ENCODE data around the gene BYSL. TPM values are rescaled to one million over a fixed set of nuclear protein-coding genes. Genes with fewer than 3 reads are reported as not detected.

BYSL gene
- total and polyA plus RNA-seq, 5 donors = 6.5 to 12.4 (median 8.7) TPM

- DNase-seq (no peak), ATAC-seq (no peak)
- Histone ChIP-seq H3K27me3 (ENCODE audit: control insufficient read depth, insufficient read depth) (no peaks in the 10 kb centered on the region), H3K4me1 (ENCODE audit: control insufficient read depth, insufficient read depth, low read length) (no peaks in the 10 kb centered on the region), H3K9me3 (ENCODE audit: control insufficient read depth, low read length) (no peaks in the 10 kb centered on the region), H3K27ac (ENCODE audit: low read length) (no peak overlapping the region), H3K4me3 (ENCODE audit: low read length) (no peak overlapping the region)
- 49% methylated on average over 4 of the region's 4 CpGs for WGBS
- intact Hi-C loops (cut with DNase I) = no loop called here
These were observed 3.8 kb upstream of the BYSL start for GRCh38 chr6:41917528-41917927.

GRCh38 chr6:41921712-41921998 lies 356 bp downstream of the BYSL start:
- Histone ChIP-seq H3K4me1 (ENCODE audit: control insufficient read depth, insufficient read depth, low read length) (no peaks in the 10 kb centered on the region), H3K9me3 (ENCODE audit: control insufficient read depth, low read length) (no peaks in the 10 kb centered on the region), H3K4me3 (ENCODE audit: low read length) (peak overlapping the region; percentile 92), H3K27ac (ENCODE audit: low read length) (peak overlapping the region; percentile 5), H3K27me3 (ENCODE audit: control insufficient read depth, insufficient read depth) (no peaks in the 10 kb centered on the region)
- ATAC-seq = peak; percentile 22 to 41
- intact Hi-C loops (cut with DNase I) = loop anchor here in 2 of 4 donors (5.0 to 10.0 kb wide), 2 partner anchors 126 to 137 kb away; partner anchors contain the start of genes PRICKLE4 (in 1 of the 2) and TOMM6 (in 1 of the 2)
- under 1% methylated on average over 20 of the region's 20 CpGs for WGBS
- DNase-seq = no peak

GRCh38 chr6:41922154-41922553 lies 855 bp downstream of the BYSL start:
- DNase-seq = no peak
- intact Hi-C loops (cut with DNase I) = loop anchor here in 2 of 4 donors (5.0 to 10.0 kb wide), 2 partner anchors 125 to 137 kb away; partner anchors contain the start of genes PRICKLE4 (in 1 of the 2) and TOMM6 (in 1 of the 2)

GRCh38 chr6:41927253-41927652 lies 6.0 kb downstream of the BYSL start:
- H3K27ac ChIP-seq (ENCODE audit: low read length) = no peak overlapping the region
- intact Hi-C loops (cut with DNase I) = loop anchor here in 1 of 4 donors (10.0 kb wide), 1 partner anchor 142 kb away; the partner anchor contains the start of genes PRICKLE4 and TOMM6
- H3K9me3 ChIP-seq (ENCODE audit: control insufficient read depth, low read length) = no peaks in the 10 kb centered on the region
- no peaks in the 10 kb centered on the region for H3K4me1 ChIP-seq (ENCODE audit: control insufficient read depth, insufficient read depth, low read length)
- 94% methylated on average over 6 of the region's 6 CpGs for WGBS
- DNase-seq (no peak), ATAC-seq (no peak)
- H3K4me3 ChIP-seq (ENCODE audit: low read length) = no peak overlapping the region
- H3K27me3 ChIP-seq (ENCODE audit: control insufficient read depth, insufficient read depth) = no peaks in the 10 kb centered on the region

More at GRCh38 chr6:41922154-41922553, 855 bp downstream of the BYSL start:
- no peaks in the 10 kb centered on the region for H3K9me3 ChIP-seq (ENCODE audit: control insufficient read depth, low read length)
- H3K4me1 ChIP-seq (ENCODE audit: control insufficient read depth, insufficient read depth, low read length) = no peaks in the 10 kb centered on the region
- ATAC-seq = no peak
- peak overlapping the region; percentile 92 for H3K4me3 ChIP-seq (ENCODE audit: low read length)
- WGBS = 4% methylated on average over 7 of the region's 7 CpGs
- no peaks in the 10 kb centered on the region for H3K27me3 ChIP-seq (ENCODE audit: control insufficient read depth, insufficient read depth)
- no peak overlapping the region for H3K27ac ChIP-seq (ENCODE audit: low read length)

- Histone ChIP-seq H3K27ac (ENCODE audit: low read length) (no peak overlapping the region), H3K9me3 (ENCODE audit: control insufficient read depth, low read length) (no peaks in the 10 kb centered on the region), H3K27me3 (ENCODE audit: control insufficient read depth, insufficient read depth) (no peaks in the 10 kb centered on the region), H3K4me1 (ENCODE audit: control insufficient read depth, insufficient read depth, low read length) (no peaks in the 10 kb centered on the region), H3K4me3 (ENCODE audit: low read length) (no peak overlapping the region)
- DNase-seq = no peak
- WGBS = 84% methylated on average over 6 of the region's 6 CpGs
- intact Hi-C loops (cut with DNase I) = loop anchor here (10.0 kb wide), 2 partner anchors 135 to 145 kb away; partner anchors contain the start of genes PRICKLE4 (in 3 of the 4) and TOMM6 (in 3 of the 4)
- no peak for ATAC-seq
These were observed 8.6 kb downstream of the BYSL start for GRCh38 chr6:41929924-41930323.

GRCh38 chr6:41931792-41932191 lies 10.5 kb downstream of the BYSL start:
- H3K27ac ChIP-seq (ENCODE audit: low read length) = no peak overlapping the region
- H3K4me3 ChIP-seq (ENCODE audit: low read length) = no peak overlapping the region
- H3K9me3 ChIP-seq (ENCODE audit: control insufficient read depth, low read length) = no peaks in the 10 kb centered on the region
- H3K4me1 ChIP-seq (ENCODE audit: control insufficient read depth, insufficient read depth, low read length) = peaks cover 2% of the 10 kb centered on the region
- no peak for ATAC-seq
- 64% methylated on average over 2 of the region's 2 CpGs for WGBS
- no peak for DNase-seq
- intact Hi-C loops (cut with DNase I) = loop anchor here in 3 of 4 donors (10.0 kb wide), 2 partner anchors 137 to 147 kb away; partner anchors contain the start of genes PRICKLE4 (in 2 of the 3) and TOMM6 (in 2 of the 3)
- H3K27me3 ChIP-seq (ENCODE audit: control insufficient read depth, insufficient read depth) = no peaks in the 10 kb centered on the region

- 74% methylated on average over 15 of the region's 15 CpGs for WGBS
- Histone ChIP-seq H3K4me1 (ENCODE audit: control insufficient read depth, insufficient read depth, low read length) (peaks cover 2% of the 10 kb centered on the region), H3K27me3 (ENCODE audit: control insufficient read depth, insufficient read depth) (no peaks in the 10 kb centered on the region), H3K9me3 (ENCODE audit: control insufficient read depth, low read length) (no peaks in the 10 kb centered on the region), H3K4me3 (ENCODE audit: low read length) (no peak overlapping the region), H3K27ac (ENCODE audit: low read length) (peak overlapping the region; percentile 18)
- intact Hi-C loops (cut with DNase I) = loop anchor here in 3 of 4 donors (10.0 kb wide), 2 partner anchors 138 to 148 kb away; partner anchors contain the start of genes PRICKLE4 (in 2 of the 3) and TOMM6 (in 2 of the 3)
- DNase-seq (peak in 2 of 3 donors; percentile 61 to 67), ATAC-seq (peak in 1 of 2 donors; percentile 22)
These were observed 11.1 kb downstream of the BYSL start for GRCh38 chr6:41932378-41932777.

- no peak overlapping the region for H3K27ac ChIP-seq (ENCODE audit: low read length)
- no peak for DNase-seq
- H3K4me1 ChIP-seq (ENCODE audit: control insufficient read depth, insufficient read depth, low read length) = peaks cover 15% of the 10 kb centered on the region
- no peak for ATAC-seq
- H3K4me3 ChIP-seq (ENCODE audit: low read length) = no peak overlapping the region
- no peaks in the 10 kb centered on the region for H3K27me3 ChIP-seq (ENCODE audit: control insufficient read depth, insufficient read depth)
- intact Hi-C loops (cut with DNase I) = loop anchor here in 3 of 4 donors (5.0 to 10.0 kb wide), 3 partner anchors 113 to 150 kb away; partner anchors contain the start of genes PRICKLE4 (in 2 of the 3) and TOMM6 (in 2 of the 3)
- no peaks in the 10 kb centered on the region for H3K9me3 ChIP-seq (ENCODE audit: control insufficient read depth, low read length)
- WGBS = 75% methylated on average over 7 of the region's 7 CpGs
These were observed 13.2 kb downstream of the BYSL start for GRCh38 chr6:41934278-41935192.

- no peak overlapping the region for H3K4me3 ChIP-seq (ENCODE audit: low read length)
- DNase-seq (no peak), ATAC-seq (no peak)
- 58% methylated on average over 1 of the region's 1 CpG for WGBS
- no peaks in the 10 kb centered on the region for H3K9me3 ChIP-seq (ENCODE audit: control insufficient read depth, low read length)
- intact Hi-C loops (cut with DNase I) = loop anchor here in 3 of 4 donors (5.0 to 10.0 kb wide), 3 partner anchors 112 to 150 kb away; partner anchors contain the start of genes PRICKLE4 (in 2 of the 3) and TOMM6 (in 2 of the 3)
- H3K27me3 ChIP-seq (ENCODE audit: control insufficient read depth, insufficient read depth) = no peaks in the 10 kb centered on the region
- peaks cover 18% of the 10 kb centered on the region for H3K4me1 ChIP-seq (ENCODE audit: control insufficient read depth, insufficient read depth, low read length)
- H3K27ac ChIP-seq (ENCODE audit: low read length) = no peak overlapping the region
These were observed 13.9 kb downstream of the BYSL start for GRCh38 chr6:41935193-41935574.

GRCh38 chr6:41935685-41936072 lies 14.4 kb downstream of the BYSL start:
- intact Hi-C loops (cut with DNase I) = loop anchor here in 3 of 4 donors (2.0 to 10.0 kb wide), 4 partner anchors 109 to 151 kb away; partner anchors contain the start of genes PRICKLE4 (in 2 of the 3) and TOMM6 (in 2 of the 3)
- 69% methylated on average over 8 of the region's 8 CpGs for WGBS
- ATAC-seq (no peak), DNase-seq (peak in 1 of 3 donors; percentile 54)
- Histone ChIP-seq H3K4me3 (ENCODE audit: low read length) (no peak overlapping the region), H3K27ac (ENCODE audit: low read length) (no peak overlapping the region), H3K27me3 (ENCODE audit: control insufficient read depth, insufficient read depth) (no peaks in the 10 kb centered on the region), H3K9me3 (ENCODE audit: control insufficient read depth, low read length) (no peaks in the 10 kb centered on the region), H3K4me1 (ENCODE audit: control insufficient read depth, insufficient read depth, low read length) (peaks cover 20% of the 10 kb centered on the region)
